ENCODE data around the gene CLNK. TPM values are rescaled to one million over a fixed set of nuclear protein-coding genes. Genes with fewer than 3 reads are reported as not detected.

Gene CLNK
- total RNA-seq, 2 experiments from 2014 or later, result not detected

GRCh38 chr4:10608501-10609219, 75.9 kb downstream of the CLNK start:
- DNase-seq (no peak), ATAC-seq (ENCODE audit: low read depth) (no peak)
- no peak overlapping the region for H3K27ac Mint-ChIP-seq
- peaks cover 2% of the 10 kb centered on the region for H3K27me3 Mint-ChIP-seq
- no peak overlapping the region for H3K4me3 Mint-ChIP-seq
- no peaks in the 10 kb centered on the region for H3K4me1 Mint-ChIP-seq
- no peaks in the 10 kb centered on the region for H3K36me3 Mint-ChIP-seq
- H3K9me3 Mint-ChIP-seq, result peaks cover 2% of the 10 kb centered on the region
- POLR2A ChIA-PET, result no interaction called here

- Mint-ChIP-seq H3K9me3 (peaks cover 2% of the 10 kb centered on the region), H3K36me3 (no peaks in the 10 kb centered on the region), H3K27me3 (no peaks in the 10 kb centered on the region), H3K27ac (no peak overlapping the region), H3K4me3 (no peak overlapping the region), H3K4me1 (no peaks in the 10 kb centered on the region)
- DNase-seq, result no peak
- no peak for ATAC-seq (ENCODE audit: low read depth)
- POLR2A ChIA-PET, result no interaction called here
Observed at GRCh38 chr4:10607206-10607605, 77.4 kb downstream of the CLNK start.

- Mint-ChIP-seq H3K4me3 (no peak overlapping the region), H3K27ac (no peak overlapping the region), H3K9me3 (peaks cover 2% of the 10 kb centered on the region), H3K36me3 (no peaks in the 10 kb centered on the region), H3K27me3 (no peaks in the 10 kb centered on the region), H3K4me1 (no peaks in the 10 kb centered on the region)
- DNase-seq (no peak), ATAC-seq (ENCODE audit: low read depth) (no peak)
- POLR2A ChIA-PET, result no interaction called here
Observed at GRCh38 chr4:10606483-10607155, 77.9 kb downstream of the CLNK start.

GRCh38 chr4:10605746-10606482, 78.7 kb downstream of the CLNK start:
- POLR2A ChIA-PET, result no interaction called here
- Mint-ChIP-seq H3K36me3 (no peaks in the 10 kb centered on the region), H3K27me3 (no peaks in the 10 kb centered on the region), H3K4me3 (no peak overlapping the region), H3K27ac (no peak overlapping the region), H3K9me3 (peaks cover 2% of the 10 kb centered on the region), H3K4me1 (no peaks in the 10 kb centered on the region)
- DNase-seq, result no peak
- no peak for ATAC-seq (ENCODE audit: low read depth)

GRCh38 chr4:10605031-10605430, 79.5 kb downstream of the CLNK start:
- ATAC-seq (ENCODE audit: low read depth) (no peak), DNase-seq (no peak)
- POLR2A ChIA-PET, result no interaction called here
- Mint-ChIP-seq H3K4me3 (no peak overlapping the region), H3K27me3 (no peaks in the 10 kb centered on the region), H3K9me3 (peaks cover 2% of the 10 kb centered on the region), H3K36me3 (no peaks in the 10 kb centered on the region), H3K4me1 (no peaks in the 10 kb centered on the region), H3K27ac (no peak overlapping the region)

- Mint-ChIP-seq H3K9me3 (no peaks in the 10 kb centered on the region), H3K36me3 (no peaks in the 10 kb centered on the region), H3K4me3 (no peak overlapping the region), H3K27me3 (peaks cover 9% of the 10 kb centered on the region), H3K27ac (no peak overlapping the region), H3K4me1 (no peaks in the 10 kb centered on the region)
- ATAC-seq (ENCODE audit: low read depth), result no peak
- DNase-seq, result no peak
- POLR2A ChIA-PET, result no interaction called here
Observed at GRCh38 chr4:10599574-10599973, 85.0 kb downstream of the CLNK start.

GRCh38 chr4:10598829-10599228, 85.7 kb downstream of the CLNK start:
- no peak for ATAC-seq (ENCODE audit: low read depth)
- DNase-seq, result no peak
- Mint-ChIP-seq H3K9me3 (no peaks in the 10 kb centered on the region), H3K27me3 (peaks cover 9% of the 10 kb centered on the region), H3K4me1 (no peaks in the 10 kb centered on the region), H3K4me3 (no peak overlapping the region), H3K36me3 (no peaks in the 10 kb centered on the region), H3K27ac (no peak overlapping the region)
- POLR2A ChIA-PET, result no interaction called here

GRCh38 chr4:10596586-10597290, 87.8 kb downstream of the CLNK start:
- Mint-ChIP-seq H3K27me3 (peaks cover 9% of the 10 kb centered on the region), H3K27ac (no peak overlapping the region), H3K36me3 (no peaks in the 10 kb centered on the region), H3K4me1 (no peaks in the 10 kb centered on the region), H3K9me3 (peaks cover 2% of the 10 kb centered on the region), H3K4me3 (no peak overlapping the region)
- no peak for ATAC-seq (ENCODE audit: low read depth)
- POLR2A ChIA-PET, result no interaction called here
- DNase-seq, result no peak

GRCh38 chr4:10593130-10593529, 91.4 kb downstream of the CLNK start:
- POLR2A ChIA-PET, result no interaction called here
- no peak for ATAC-seq (ENCODE audit: low read depth)
- peaks cover 7% of the 10 kb centered on the region for H3K27me3 Mint-ChIP-seq

GRCh38 chr4:10590896-10591295, 93.7 kb downstream of the CLNK start:
- no peaks in the 10 kb centered on the region for H3K36me3 Mint-ChIP-seq
- H3K4me3 Mint-ChIP-seq, result no peak overlapping the region
- H3K27me3 Mint-ChIP-seq, result no peaks in the 10 kb centered on the region
- ATAC-seq (ENCODE audit: low read depth) (no peak), DNase-seq (no peak)
- H3K9me3 Mint-ChIP-seq, result peaks cover 2% of the 10 kb centered on the region
- H3K27ac Mint-ChIP-seq, result no peak overlapping the region
- POLR2A ChIA-PET, result no interaction called here
- H3K4me1 Mint-ChIP-seq, result peaks cover 26% of the 10 kb centered on the region

More at GRCh38 chr4:10593130-10593529, 91.4 kb downstream of the CLNK start:
- Mint-ChIP-seq H3K4me1 (peaks cover 19% of the 10 kb centered on the region), H3K4me3 (no peak overlapping the region), H3K9me3 (peaks cover 2% of the 10 kb centered on the region), H3K36me3 (no peaks in the 10 kb centered on the region), H3K27ac (no peak overlapping the region)
- DNase-seq, result no peak

GRCh38 chr4:10589799-10590198, 94.8 kb downstream of the CLNK start:
- H3K27me3 Mint-ChIP-seq, result no peaks in the 10 kb centered on the region
- POLR2A ChIA-PET, result interaction anchor here (0.5 to 1.0 kb wide), 2 partner anchors 82 to 173 kb away, joined by 3 read pairs; no protein-coding TSS in a partner anchor
- no peaks in the 10 kb centered on the region for H3K36me3 Mint-ChIP-seq
- ATAC-seq (ENCODE audit: low read depth) (peak; percentile 77), DNase-seq (no peak)
- H3K9me3 Mint-ChIP-seq, result peaks cover 2% of the 10 kb centered on the region
- H3K4me3 Mint-ChIP-seq, result no peak overlapping the region
- peak overlapping the region; percentile 54 for H3K27ac Mint-ChIP-seq
- peaks cover 27% of the 10 kb centered on the region for H3K4me1 Mint-ChIP-seq

GRCh38 chr4:10589321-10589720, 95.2 kb downstream of the CLNK start:
- Mint-ChIP-seq H3K27ac (no peak overlapping the region), H3K36me3 (no peaks in the 10 kb centered on the region), H3K4me1 (peaks cover 29% of the 10 kb centered on the region), H3K9me3 (peaks cover 2% of the 10 kb centered on the region), H3K4me3 (no peak overlapping the region), H3K27me3 (no peaks in the 10 kb centered on the region)
- POLR2A ChIA-PET, result interaction anchor here (0.5 to 1.0 kb wide), 2 partner anchors 82 to 173 kb away, joined by 3 read pairs; no protein-coding TSS in a partner anchor
- ATAC-seq (ENCODE audit: low read depth) (no peak), DNase-seq (no peak)

- no peaks in the 10 kb centered on the region for H3K27me3 Mint-ChIP-seq
- H3K36me3 Mint-ChIP-seq, result no peaks in the 10 kb centered on the region
- H3K9me3 Mint-ChIP-seq, result no peaks in the 10 kb centered on the region
- POLR2A ChIA-PET, result no interaction called here
- H3K4me3 Mint-ChIP-seq, result peak overlapping the region; percentile 37
- DNase-seq, result peak; percentile 45
- peaks cover 37% of the 10 kb centered on the region for H3K4me1 Mint-ChIP-seq
- ATAC-seq (ENCODE audit: low read depth), result peak; percentile 71
- H3K27ac Mint-ChIP-seq, result peak overlapping the region; percentile 75
Observed at GRCh38 chr4:10587697-10588096, 96.9 kb downstream of the CLNK start.

Data from activated naive CD8-positive, alpha-beta T cell treated with anti-CD3 and anti-CD28 coated beads, Interleukin-2, amount 10 ng/mL, durations not matched to agents 7 days and 5 days (primary cell).